SU-DHL-6 (cell line): Measurements from ENCODE around the gene OTUD7B.

ENCODE experiments used
- H2AFZ ChIP-seq: fragments of 200-600 bp; sonication (generic); 2 replicates; pipeline ENCODE4 v1.6.1; 2014; ENCODE audit warnings: low read depth, mild to moderate bottlenecking, moderate library complexity, mixed read lengths, antibody characterized with exemption, low read length; ENCODE audit not compliant: severe bottlenecking
- H3F3A ChIP-seq: fragments of 200-600 bp; shearing (Covaris generic); 2 replicates; pipeline ENCODE4 v1.6.0; 2016; ENCODE audit warnings: antibody characterized with exemption, mild to moderate bottlenecking; ENCODE audit not compliant: insufficient read depth
- H3K27ac ChIP-seq: fragments of 200-600 bp; sonication (generic); 2 replicates; pipeline ENCODE4 v1.5.1; 2016; ENCODE audit warnings: low read depth, mild to moderate bottlenecking, low read length, moderate library complexity, mixed read lengths
- H3K27me3 ChIP-seq: fragments of 200-600 bp; sonication (generic), shearing (Covaris generic); 2 replicates; pipeline ENCODE4 v1.6.0; 2014; ENCODE audit warnings: mild to moderate bottlenecking, low read length
- H3K36me3 ChIP-seq: fragments of 200-600 bp; sonication (generic); 2 replicates; pipeline ENCODE4 v1.6.1; 2014; ENCODE audit warnings: mild to moderate bottlenecking, low read length, mixed read lengths
- H3K4me2 ChIP-seq: fragments of 300-600, 200-600 bp; shearing (Covaris generic), sonication (generic); 2 replicates; pipeline ENCODE4 v1.6.0; 2014; ENCODE audit warnings: low read length, low read depth, mild to moderate bottlenecking; ENCODE audit not compliant: poor library complexity, severe bottlenecking
- H3K4me3 ChIP-seq: fragments of 200-600 bp; sonication (generic); 2 replicates; pipeline ENCODE4 v1.5.1; 2014; ENCODE audit warnings: antibody characterized with exemption, low read length, mild to moderate bottlenecking, mixed read lengths; ENCODE audit not compliant: insufficient read depth, poor library complexity, severe bottlenecking
- H3K79me2 ChIP-seq: fragments of 200-600 bp; sonication (generic); 2 replicates; pipeline ENCODE4 v1.6.1; 2014; ENCODE audit warnings: mild to moderate bottlenecking, low read length, moderate library complexity; ENCODE audit not compliant: insufficient read depth
- H3K9ac ChIP-seq: fragments of 200-600 bp; sonication (generic); 2 replicates; pipeline ENCODE4 v1.7.0; 2014; ENCODE audit warnings: mild to moderate bottlenecking, low read length
- H3K9me2 ChIP-seq: fragments of 200-600 bp; sonication (generic); replicated peaks from 2 replicates; pipeline ENCODE4 v1.6.1; 2014; ENCODE audit warnings: low read length; ENCODE audit not compliant: insufficient read depth
- H3K9me3 ChIP-seq: fragments of 200-600 bp; sonication (generic); 2 replicates; pipeline ENCODE4 v1.6.1; 2014; ENCODE audit warnings: low read length, mixed read lengths; ENCODE audit not compliant: insufficient read depth
- H4K20me1 ChIP-seq: fragments of 200-600 bp; sonication (generic); 2 replicates; pipeline ENCODE4 v1.6.1; 2014; ENCODE audit warnings: low read depth, mild to moderate bottlenecking, antibody characterized with exemption, low read length, moderate library complexity, mixed read lengths
- CTCF ChIP-seq: fragments of 200-600 bp; sonication (generic); IDR thresholded peaks from one replicate; pipeline ENCODE4 v1.5.1; 2017; ENCODE audit warnings: antibody characterized with exemption, mild to moderate bottlenecking, low read length, moderate library complexity; ENCODE audit not compliant: insufficient read depth, poor library complexity, severe bottlenecking
- EZH2phosphoT487 ChIP-seq: fragments of 200-600 bp; sonication (generic), shearing (Covaris generic); conservative IDR thresholded peaks from 2 replicates; pipeline ENCODE4 v1.6.1; 2018; ENCODE audit warnings: mild to moderate bottlenecking, antibody characterized with exemption, low read length, moderate library complexity, mixed read lengths

OTUD7B gene

GRCh38 chr1:149925345-149925744 lies 85.2 kb downstream of the OTUD7B start:
- H3K9ac ChIP-seq = no peak overlapping the region
- no peak overlapping the region for H2AFZ ChIP-seq
- no peak overlapping the region for H3K4me2 ChIP-seq
- H3K36me3 ChIP-seq = peaks cover 16% of the 10 kb centered on the region
- no peaks in the 10 kb centered on the region for H3K27me3 ChIP-seq
- H3K9me3 ChIP-seq = no peaks in the 10 kb centered on the region
- no peak overlapping the region for H3K27ac ChIP-seq
- peaks cover 16% of the 10 kb centered on the region for H3K79me2 ChIP-seq
- no peaks in the 10 kb centered on the region for H4K20me1 ChIP-seq
- H3K9me2 ChIP-seq = no peaks in the 10 kb centered on the region
- no peak overlapping the region for H3K4me3 ChIP-seq
- H3F3A ChIP-seq = peaks cover 6% of the 10 kb centered on the region; the same call in 1 of the 2 replicates
- no peak for TF ChIP-seq EZH2phosphoT487

- Histone ChIP-seq H4K20me1 (no peaks in the 10 kb centered on the region), H3K27me3 (no peaks in the 10 kb centered on the region), H3K79me2 (peaks cover 16% of the 10 kb centered on the region), H3K9me3 (no peaks in the 10 kb centered on the region), H3K9ac (no peak overlapping the region), H2AFZ (no peak overlapping the region), H3F3A (peaks cover 3% of the 10 kb centered on the region; the same call in 1 of the 2 replicates), H3K9me2 (no peaks in the 10 kb centered on the region), H3K27ac (no peak overlapping the region), H3K4me2 (no peak overlapping the region), H3K36me3 (peaks cover 16% of the 10 kb centered on the region), H3K4me3 (no peak overlapping the region)
- no peak for TF ChIP-seq CTCF
- no peak for TF ChIP-seq EZH2phosphoT487
These were observed 86.9 kb downstream of the OTUD7B start for GRCh38 chr1:149923626-149924025.

GRCh38 chr1:149917571-149918144 lies 92.9 kb downstream of the OTUD7B start, which contains the start of gene SV2A:
SV2A (minus strand) TSS chr1:149917844; CDS start chr1:149913840, 4,004 bp downstream.
- Histone ChIP-seq H3K79me2 (no peaks in the 10 kb centered on the region), H3K9me2 (no peaks in the 10 kb centered on the region), H4K20me1 (no peaks in the 10 kb centered on the region), H3K4me3 (no peak within 1 kb of the TSS), H3K27me3 (no peaks in the 10 kb centered on the region), H3K36me3 (no peaks in the 10 kb centered on the region), H3K9me3 (no peaks in the 10 kb centered on the region), H3F3A (0 out of 2 replicates have a peak, but pooled peaks cover 3% of the 10 kb centered on the region), H3K9ac (no peak within 1 kb of the TSS), H3K4me2 (no peak within 1 kb of the TSS), H2AFZ (no peak within 1 kb of the TSS), H3K27ac (no peak within 1 kb of the TSS)
- no peak for TF ChIP-seq CTCF

- H3K9ac ChIP-seq = no peak overlapping the region
- H2AFZ ChIP-seq = no peak overlapping the region
- H3K36me3 ChIP-seq = no peaks in the 10 kb centered on the region
- H3K9me2 ChIP-seq = no peaks in the 10 kb centered on the region
- no peak overlapping the region for H3K4me3 ChIP-seq
- H3K27ac ChIP-seq = no peak overlapping the region
- H3K9me3 ChIP-seq = no peaks in the 10 kb centered on the region
- no peaks in the 10 kb centered on the region for H4K20me1 ChIP-seq
- no peak for TF ChIP-seq EZH2phosphoT487
- TF ChIP-seq CTCF = no peak
- H3K79me2 ChIP-seq = no peaks in the 10 kb centered on the region
- H3F3A ChIP-seq = 0 out of 2 replicates have a peak, but pooled peaks cover 3% of the 10 kb centered on the region
- no peaks in the 10 kb centered on the region for H3K27me3 ChIP-seq
- H3K4me2 ChIP-seq = no peak overlapping the region
These were observed 93.7 kb downstream of the OTUD7B start for GRCh38 chr1:149916898-149917252.
